Smooth muscle cell of bladder (primary cell): Measurements from ENCODE around the gene PSMB1. TPM values are rescaled to one million over a fixed set of nuclear protein-coding genes. Genes with fewer than 3 reads are reported as not detected.

Experiments
- total RNA-seq: library from RNA; depleted of rRNA; stranded (reverse); fragments of >200 nt; gene quantifications from 2 replicates; pipeline ENCODE4 v1.2.3, GENCODE V29; 2014

PSMB1 gene
- 270 and 365 TPM in 2 replicates for total RNA-seq

DNA sequence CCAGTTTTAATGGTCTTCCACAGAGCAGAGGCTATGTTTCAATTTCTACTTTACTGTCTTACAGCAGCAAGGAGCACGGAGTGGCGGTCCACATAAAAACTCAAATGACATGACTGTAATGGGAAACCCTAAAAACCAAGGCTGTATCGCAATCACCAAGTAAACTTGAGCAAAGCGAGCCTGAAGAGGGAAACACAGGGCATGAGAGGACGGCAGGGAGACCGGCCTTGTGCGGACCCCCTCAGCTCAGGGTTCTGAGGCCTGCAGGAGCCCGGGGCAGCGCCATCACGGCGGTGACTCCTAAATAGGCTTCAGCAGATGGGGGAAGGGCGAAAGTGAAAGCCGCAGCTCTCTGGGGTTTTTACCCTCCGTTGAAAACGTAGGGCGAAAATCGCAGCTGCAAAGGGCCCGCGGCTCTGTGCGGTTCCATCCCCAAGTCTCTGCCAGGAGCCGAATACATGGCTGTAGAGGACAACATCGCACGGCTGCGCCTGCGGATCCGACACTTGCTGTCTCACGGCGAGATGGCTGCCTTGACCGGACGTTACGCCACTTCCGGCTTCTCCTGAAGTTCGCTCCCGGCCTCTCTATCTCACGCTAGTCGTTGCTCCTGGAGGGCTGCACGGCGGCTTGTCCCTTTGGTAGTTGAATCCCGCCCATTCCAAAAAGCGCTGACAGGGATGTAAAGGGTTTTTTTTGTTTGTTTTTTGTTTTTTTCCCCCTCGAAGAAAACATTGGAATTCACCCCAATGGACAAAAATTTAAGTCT is at the start of gene PSMB1:
PSMB1 (minus strand) TSS at position 543 of the 769 bp plus-strand sequence; CDS start at position 478, 65 bp downstream.

DNA sequence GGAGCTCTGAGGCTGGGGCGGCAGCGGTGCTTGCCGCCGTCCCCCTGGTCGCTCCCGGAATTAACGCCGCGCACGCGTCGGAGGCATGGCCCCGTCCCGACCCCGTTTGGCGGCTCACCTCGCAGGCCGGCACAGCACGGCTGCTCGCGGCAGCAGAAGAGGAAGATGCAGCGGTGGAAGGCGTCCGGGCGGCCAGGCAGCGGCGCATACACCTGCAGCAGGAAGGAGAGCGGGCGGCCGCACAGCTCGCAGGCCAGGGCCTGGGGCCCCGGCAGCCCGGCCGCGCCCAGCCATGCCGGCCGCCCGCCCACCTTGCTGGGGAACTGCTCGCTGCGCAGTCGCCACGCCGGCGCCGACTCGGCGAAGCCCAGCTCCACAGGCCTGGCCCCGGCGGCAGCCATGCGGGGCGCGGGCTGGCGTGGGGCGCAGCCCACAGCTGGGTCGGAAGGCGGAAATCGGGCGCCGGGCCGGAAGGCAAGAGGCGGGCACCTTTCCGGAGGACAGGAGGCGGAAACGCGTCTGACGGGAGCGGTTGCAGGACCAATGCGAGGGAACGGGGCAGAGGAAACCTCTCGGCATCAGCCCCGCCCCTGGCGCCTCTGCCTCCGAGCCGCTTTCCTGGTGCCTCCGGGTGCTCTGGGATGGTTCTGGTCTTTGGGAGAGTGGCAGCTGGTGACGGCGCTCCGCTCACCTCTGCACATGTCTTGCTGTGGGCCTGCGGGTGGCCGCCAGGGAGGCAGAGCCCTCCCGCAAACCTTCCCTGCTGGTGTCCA is 31.3 kb upstream of the PSMB1 start, which contains the start of gene PDCD2:
PDCD2 (minus strand) TSS at position 457 of the 773 bp plus-strand sequence; CDS start at position 401, 56 bp downstream.

DNA sequence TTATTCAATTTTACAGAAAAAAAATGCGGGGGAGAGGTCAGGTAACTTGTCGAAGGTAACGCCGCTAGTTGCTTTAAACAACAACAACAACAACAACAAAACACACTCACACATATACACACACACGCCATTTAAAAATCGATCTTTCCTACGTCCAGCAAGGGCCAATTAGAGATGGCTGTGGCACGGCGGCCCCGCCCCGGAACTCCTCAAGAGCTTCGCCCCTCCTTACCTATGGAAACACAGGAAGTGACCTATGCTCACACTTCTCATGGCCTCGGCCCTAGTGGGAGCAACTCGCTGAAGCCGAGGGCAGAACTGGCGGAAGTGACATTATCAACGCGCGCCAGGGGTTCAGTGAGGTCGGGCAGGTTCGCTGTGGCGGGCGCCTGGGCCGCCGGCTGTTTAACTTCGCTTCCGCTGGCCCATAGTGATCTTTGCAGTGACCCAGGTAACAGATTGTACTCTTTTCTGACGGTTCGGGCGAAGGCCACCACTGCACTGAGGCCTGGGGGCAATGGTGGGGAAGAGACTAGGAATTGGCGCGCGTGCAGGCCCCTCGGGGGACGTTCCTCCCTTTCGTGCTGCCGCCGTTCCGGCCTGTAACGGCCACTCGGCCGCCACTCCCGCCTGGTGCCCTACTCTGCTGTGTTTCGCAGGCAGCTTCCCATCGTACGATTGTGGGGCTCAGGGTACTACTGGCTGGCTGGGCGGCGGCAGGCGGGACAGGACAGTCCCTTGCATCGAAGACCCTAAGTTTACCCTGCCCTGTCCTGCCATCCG is 1.1 kb upstream of the PSMB1 start, which contains the start of gene TBP:
TBP (plus strand) TSS at position 357 of the 783 bp plus-strand sequence. CDS start 2,661 bp downstream, outside the sequence.

Other genes with a start within 250 kb of the PSMB1 start
- gene FAM120B, start 246.5 kb downstream of the PSMB1 start, total RNA-seq = 13.4 and 17.7 TPM in 2 replicates
- gene TBP, start 1.1 kb upstream of the PSMB1 start, total RNA-seq = 6.4 and 9.3 TPM in 2 replicates
- gene PDCD2, start 31.3 kb upstream of the PSMB1 start, total RNA-seq = 43.1 and 45.6 TPM in 2 replicates